Measurements from ENCODE around the gene CANT1. TPM values are rescaled to one million over a fixed set of nuclear protein-coding genes. Genes with fewer than 3 reads are reported as not detected.
"Not testable (repeated sequence)": the region's sequence is repeated elsewhere in the genome, so short reads cannot be mapped to it uniquely, and the experiment has no call there.

The CANT1 gene
- total RNA-seq, 2 donors from 2014 or later = 57.5 to 61.8 TPM

GRCh38 chr17:78963378-78963777 lies 46.2 kb downstream of the CANT1 start:
- Histone ChIP-seq H3K4me3 (ENCODE audit: low read length) (no peak overlapping the region), H3K4me1 (ENCODE audit: control insufficient read depth, insufficient read depth, low read length) (no peaks in the 10 kb centered on the region), H3K27ac (ENCODE audit: low read depth, low read length) (no peak overlapping the region), H3K27me3 (ENCODE audit: control insufficient read depth, insufficient read depth, low read length, poor library complexity, severe bottlenecking) (no peaks in the 10 kb centered on the region), H3K9ac (ENCODE audit: extremely low read depth, low read length, poor library complexity, severe bottlenecking) (no peak overlapping the region), H3K36me3 (ENCODE audit: control insufficient read depth, insufficient read depth, low read length) (no peaks in the 10 kb centered on the region), H3K9me3 (ENCODE audit: control insufficient read depth, low read length) (no peaks in the 10 kb centered on the region)
- Mint-ChIP-seq H3K27me3 (ENCODE audit: insufficient read depth) (no peaks in the 10 kb centered on the region), H3K36me3 (ENCODE audit: low read depth) (no peaks in the 10 kb centered on the region), H3K4me3 (no peak overlapping the region), H3K4me1 (peaks cover 5% of the 10 kb centered on the region), H3K9me3 (no peaks in the 10 kb centered on the region), H3K27ac (no peak overlapping the region)
- WGBS, 2 experiments (ENCODE audit: insufficient coverage in 1 of 2, insufficient read length in 1 of 2) = 87 to 93% methylated on average over 3 to 6 of the region's 6 CpGs
- no peak for TF ChIP-seq CTCF (conservative IDR thresholded peaks at IDR 0.05)
- DNase-seq = no peak

GRCh38 chr17:78962984-78963348 lies 46.6 kb downstream of the CANT1 start:
- not testable (repeated sequence) for H3K9me3 ChIP-seq (ENCODE audit: control insufficient read depth, low read length); H3K27ac ChIP-seq (ENCODE audit: low read depth, low read length); H3K27me3 ChIP-seq (ENCODE audit: control insufficient read depth, insufficient read depth, low read length, poor library complexity, severe bottlenecking); H3K27ac Mint-ChIP-seq; H3K27me3 Mint-ChIP-seq (ENCODE audit: insufficient read depth); H3K36me3 Mint-ChIP-seq (ENCODE audit: low read depth); H3K9me3 Mint-ChIP-seq; H3K4me3 Mint-ChIP-seq; H3K9ac ChIP-seq (ENCODE audit: extremely low read depth, low read length, poor library complexity, severe bottlenecking); H3K4me3 ChIP-seq (ENCODE audit: low read length); DNase-seq; H3K4me1 Mint-ChIP-seq; H3K4me1 ChIP-seq (ENCODE audit: control insufficient read depth, insufficient read depth, low read length); H3K36me3 ChIP-seq (ENCODE audit: control insufficient read depth, insufficient read depth, low read length)
- 88 to 95% methylated on average over 3 to 8 of the region's 8 CpGs for WGBS, 2 experiments (ENCODE audit: insufficient coverage in 1 of 2, insufficient read length in 1 of 2)

GRCh38 chr17:78962345-78962983 lies 47.1 kb downstream of the CANT1 start:
- H3K9me3 ChIP-seq (ENCODE audit: control insufficient read depth, low read length) = no peaks in the 10 kb centered on the region
- no peak for TF ChIP-seq CTCF (conservative IDR thresholded peaks at IDR 0.05)
- Mint-ChIP-seq H3K36me3 (ENCODE audit: low read depth) (no peaks in the 10 kb centered on the region), H3K4me1 (peaks cover 5% of the 10 kb centered on the region), H3K9me3 (no peaks in the 10 kb centered on the region), H3K27me3 (ENCODE audit: insufficient read depth) (no peaks in the 10 kb centered on the region), H3K27ac (no peak overlapping the region), H3K4me3 (no peak overlapping the region)
- H3K27ac ChIP-seq (ENCODE audit: low read depth, low read length) = no peak overlapping the region
- no peaks in the 10 kb centered on the region for H3K27me3 ChIP-seq (ENCODE audit: control insufficient read depth, insufficient read depth, low read length, poor library complexity, severe bottlenecking)
- no peak overlapping the region for H3K9ac ChIP-seq (ENCODE audit: extremely low read depth, low read length, poor library complexity, severe bottlenecking)
- H3K4me3 ChIP-seq (ENCODE audit: low read length) = no peak overlapping the region
- no peaks in the 10 kb centered on the region for H3K36me3 ChIP-seq (ENCODE audit: control insufficient read depth, insufficient read depth, low read length)
- H3K4me1 ChIP-seq (ENCODE audit: control insufficient read depth, insufficient read depth, low read length) = no peaks in the 10 kb centered on the region
- no peak for DNase-seq
- 86 to 89% methylated on average over 17 to 19 of the region's 19 CpGs for WGBS, 2 experiments (ENCODE audit: insufficient coverage in 1 of 2, insufficient read length in 1 of 2)

- H3K4me1 Mint-ChIP-seq = peaks cover 5% of the 10 kb centered on the region
- no peaks in the 10 kb centered on the region for H3K9me3 ChIP-seq (ENCODE audit: control insufficient read depth, low read length)
- no peaks in the 10 kb centered on the region for H3K9me3 Mint-ChIP-seq
- no peak overlapping the region for H3K4me3 ChIP-seq (ENCODE audit: low read length)
- no peak overlapping the region for H3K9ac ChIP-seq (ENCODE audit: extremely low read depth, low read length, poor library complexity, severe bottlenecking)
- H3K36me3 ChIP-seq (ENCODE audit: control insufficient read depth, insufficient read depth, low read length) = no peaks in the 10 kb centered on the region
- H3K27me3 Mint-ChIP-seq (ENCODE audit: insufficient read depth) = no peaks in the 10 kb centered on the region
- H3K4me1 ChIP-seq (ENCODE audit: control insufficient read depth, insufficient read depth, low read length) = no peaks in the 10 kb centered on the region
- no peak overlapping the region for H3K4me3 Mint-ChIP-seq
- H3K36me3 Mint-ChIP-seq (ENCODE audit: low read depth) = no peaks in the 10 kb centered on the region
- TF ChIP-seq CTCF (conservative IDR thresholded peaks at IDR 0.05) = no peak
- no peaks in the 10 kb centered on the region for H3K27me3 ChIP-seq (ENCODE audit: control insufficient read depth, insufficient read depth, low read length, poor library complexity, severe bottlenecking)
- no peak overlapping the region for H3K27ac ChIP-seq (ENCODE audit: low read depth, low read length)
- 78 to 95% methylated on average over 1 to 4 of the region's 4 CpGs for whole genome bisulfite sequencing, 2 experiments (ENCODE audit: insufficient coverage in 1 of 2, insufficient read length in 1 of 2)
- no peak for DNase-seq
- H3K27ac Mint-ChIP-seq = no peak overlapping the region
Observed at GRCh38 chr17:78961571-78961970, 48.0 kb downstream of the CANT1 start.

Data from endodermal cell (in vitro differentiated cells).